ENCODE data around the gene SPRR1A. TPM values are rescaled to one million over a fixed set of nuclear protein-coding genes. Genes with fewer than 3 reads are reported as not detected.

The SPRR1A gene
- polyA plus RNA-seq, 3 donors from 2014 or later = not detected

DNA sequence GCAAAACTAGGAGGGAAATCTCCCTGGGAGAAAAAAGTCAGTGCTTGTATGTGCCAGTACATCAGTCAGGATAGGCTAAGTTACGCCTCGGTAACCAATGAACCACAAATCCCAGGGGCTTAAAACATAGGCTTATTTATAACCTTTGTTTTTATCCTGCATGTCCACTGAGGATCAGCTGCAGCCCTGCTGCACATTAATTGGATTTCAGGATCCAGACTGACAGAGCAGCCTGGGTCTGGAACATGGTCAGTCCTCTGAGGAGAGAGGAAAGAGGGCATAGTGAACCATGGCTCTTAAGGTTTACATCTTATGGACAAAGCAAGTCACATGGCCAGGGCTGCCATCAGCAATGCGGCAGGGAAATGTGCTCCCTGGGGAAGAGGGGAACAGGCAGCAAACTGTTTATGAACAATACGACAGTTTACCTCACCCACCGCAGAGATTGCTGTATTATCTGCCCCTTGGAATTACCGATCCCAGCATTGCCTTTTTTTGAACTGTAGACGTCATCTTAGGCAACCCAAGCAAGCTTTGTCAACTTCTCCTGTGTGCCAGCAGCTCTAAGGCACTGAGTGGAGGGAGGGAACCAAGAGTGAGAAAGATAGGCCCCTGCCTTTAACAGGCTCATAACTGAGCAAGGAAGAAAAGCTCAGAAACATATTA is 22.5 kb upstream of the SPRR1A start:
- Mint-ChIP-seq H3K27ac (no peak overlapping the region), H3K27me3 (ENCODE audit: low read depth in 3 of 3) (peaks cover 4 to 8% (median 8%) of the 10 kb centered on the region in 3 donors), H3K9me3 (peaks cover 0 to 1% (median 0%) of the 10 kb centered on the region in 6 donors), H3K4me3 (no peak overlapping the region), H3K4me1 (peaks cover 0 to 1% of the 10 kb centered on the region in 2 donors), H3K36me3 (no peaks in the 10 kb centered on the region)
- no peak for DNase-seq

DNA sequence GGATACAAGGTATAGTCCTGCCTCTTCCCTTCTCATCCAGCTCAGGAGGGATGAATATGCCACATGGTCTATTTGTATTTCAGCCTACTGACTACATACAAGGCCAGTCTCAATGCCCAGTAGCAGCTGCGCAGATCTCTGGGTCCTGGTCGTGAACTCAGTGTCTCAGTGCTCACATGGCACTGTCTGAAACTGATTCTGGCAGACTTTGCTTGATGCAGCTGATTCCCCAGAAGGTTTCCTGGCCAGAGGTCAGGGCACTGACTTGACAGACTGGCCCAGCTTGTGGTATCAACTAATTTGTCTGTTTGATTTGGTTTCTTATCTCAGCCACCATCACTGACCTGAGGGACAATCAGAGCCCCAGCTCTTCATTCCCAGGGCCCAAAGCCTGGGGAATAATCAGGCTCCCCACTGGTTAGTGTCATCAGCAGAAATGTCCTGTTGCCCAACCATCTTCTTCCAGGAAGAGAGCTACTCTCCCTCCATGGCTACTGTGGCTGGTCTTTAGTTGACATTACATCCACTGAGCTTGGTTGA is 20.9 kb upstream of the SPRR1A start:
- H3K27ac Mint-ChIP-seq = no peak overlapping the region
- peaks cover 6 to 8% (median 8%) of the 10 kb centered on the region in 3 donors for H3K27me3 Mint-ChIP-seq (ENCODE audit: low read depth in 3 of 3)

DNA sequence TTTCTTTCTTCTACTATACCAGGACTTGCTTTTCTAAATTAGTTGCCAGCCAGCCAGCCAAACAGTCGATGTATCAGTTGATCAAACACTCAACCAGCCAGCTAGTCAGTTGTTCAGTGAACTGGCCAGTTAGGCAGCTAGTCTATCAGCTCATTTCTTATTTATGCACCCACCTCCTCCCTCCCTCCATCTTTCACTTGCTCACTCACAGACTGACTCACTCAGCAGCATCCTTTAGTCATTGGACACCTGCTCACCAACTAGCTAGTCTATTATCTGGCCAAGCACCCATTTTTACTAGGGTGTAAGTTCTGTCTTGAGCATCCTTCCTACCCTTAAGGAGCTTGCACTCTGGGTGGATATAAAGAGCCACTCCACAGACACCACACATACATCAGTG is 19.3 kb upstream of the SPRR1A start:
- H3K4me3 Mint-ChIP-seq = no peak overlapping the region

More for the DNA sequence above, 20.9 kb upstream of the SPRR1A start:
- DNase-seq = no peak
- H3K9me3 Mint-ChIP-seq = peaks cover 0 to 1% (median 0%) of the 10 kb centered on the region in 6 donors
- peaks cover 0 to 1% of the 10 kb centered on the region in 2 donors for H3K4me1 Mint-ChIP-seq
- no peaks in the 10 kb centered on the region for H3K36me3 Mint-ChIP-seq
- no peak overlapping the region for H3K4me3 Mint-ChIP-seq

DNA sequence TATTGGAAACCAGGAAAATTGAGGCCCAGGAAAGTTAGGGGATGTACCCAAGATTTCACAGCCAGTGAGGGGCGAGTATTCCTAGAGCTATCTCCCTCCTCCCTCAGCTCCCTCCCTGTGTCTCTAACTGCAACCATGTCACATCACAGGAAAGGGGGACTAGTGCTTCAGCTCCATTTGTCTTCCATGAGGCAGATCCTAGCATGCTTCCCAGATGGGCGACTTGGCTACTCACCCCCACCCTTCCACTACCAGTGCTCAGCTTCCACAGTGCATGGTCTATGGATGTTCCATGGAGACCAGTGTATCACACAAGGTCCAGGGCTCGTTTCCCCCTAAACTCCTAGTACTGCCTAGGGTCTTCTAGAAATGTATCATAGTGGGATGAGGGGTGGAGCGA is 18.0 kb upstream of the SPRR1A start:
- peaks cover 0 to 1% (median 0%) of the 10 kb centered on the region in 6 donors for H3K9me3 Mint-ChIP-seq
- peaks cover 0 to 1% of the 10 kb centered on the region in 2 donors for H3K4me1 Mint-ChIP-seq
- H3K27me3 Mint-ChIP-seq (ENCODE audit: low read depth in 3 of 3) = peaks cover 2 to 8% (median 3%) of the 10 kb centered on the region in 3 donors
- no peak overlapping the region for H3K27ac Mint-ChIP-seq
- no peaks in the 10 kb centered on the region for H3K36me3 Mint-ChIP-seq
- H3K4me3 Mint-ChIP-seq = no peak overlapping the region
- DNase-seq = no peak

More for the DNA sequence above, 19.3 kb upstream of the SPRR1A start:
- Mint-ChIP-seq H3K4me1 (peaks cover 0 to 1% of the 10 kb centered on the region in 2 donors), H3K27ac (no peak overlapping the region), H3K36me3 (no peaks in the 10 kb centered on the region), H3K9me3 (peaks cover 0 to 1% (median 0%) of the 10 kb centered on the region in 6 donors), H3K27me3 (ENCODE audit: low read depth in 3 of 3) (peaks cover 4 to 8% (median 6%) of the 10 kb centered on the region in 3 donors)
- DNase-seq = no peak

DNA sequence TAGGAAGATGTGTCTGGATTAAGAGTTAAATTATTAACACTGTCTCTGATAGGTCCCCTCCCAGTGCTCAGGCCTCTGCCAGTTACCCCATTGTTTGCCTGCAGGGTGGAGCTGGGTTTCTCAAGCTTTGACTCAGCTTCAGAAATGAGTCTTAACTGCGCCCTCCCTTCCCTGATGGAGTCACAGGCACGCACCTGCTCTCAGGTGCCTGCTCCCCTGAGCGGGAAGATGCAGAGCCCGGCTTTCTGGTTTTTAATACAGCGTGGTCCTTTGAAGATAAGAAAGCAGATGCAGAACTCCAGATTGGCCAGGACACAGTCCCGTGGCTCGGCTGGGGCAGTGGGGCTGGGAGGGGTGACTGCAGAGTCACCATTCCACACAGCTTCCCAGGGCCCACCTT is 16.7 kb upstream of the SPRR1A start:
- Mint-ChIP-seq H3K4me3 (no peak overlapping the region), H3K27me3 (ENCODE audit: low read depth in 3 of 3) (peaks cover 2 to 9% (median 4%) of the 10 kb centered on the region in 3 donors), H3K27ac (no peak overlapping the region), H3K4me1 (no peaks in the 10 kb centered on the region), H3K36me3 (no peaks in the 10 kb centered on the region), H3K9me3 (peaks cover 0 to 1% (median 0%) of the 10 kb centered on the region in 6 donors)
- DNase-seq = no peak

DNA sequence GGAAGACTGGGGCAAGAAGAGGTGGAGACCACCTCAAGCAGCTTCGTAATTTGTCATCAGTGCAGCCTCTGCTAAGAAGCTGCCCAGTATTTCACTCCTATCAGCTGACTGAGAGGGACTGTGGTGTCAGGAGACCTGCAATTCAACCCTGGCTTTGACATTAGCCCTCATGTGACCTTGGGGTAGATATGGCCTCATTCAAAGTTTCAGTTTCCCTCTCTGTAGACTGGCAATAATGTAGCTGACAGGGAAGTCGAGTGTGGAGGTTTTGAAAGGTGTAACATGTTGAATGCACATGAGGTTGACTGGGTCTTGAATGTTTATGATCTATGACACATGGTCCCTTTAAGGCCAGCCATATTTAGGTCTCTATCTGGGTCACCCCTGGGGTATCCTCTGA is 15.6 kb upstream of the SPRR1A start:
- Mint-ChIP-seq H3K4me1 (no peaks in the 10 kb centered on the region), H3K27me3 (ENCODE audit: low read depth in 3 of 3) (peaks cover 2 to 9% (median 4%) of the 10 kb centered on the region in 3 donors), H3K4me3 (no peak overlapping the region), H3K27ac (no peak overlapping the region), H3K36me3 (no peaks in the 10 kb centered on the region), H3K9me3 (peaks cover 0 to 1% (median 0%) of the 10 kb centered on the region in 6 donors)
- DNase-seq = no peak

DNA sequence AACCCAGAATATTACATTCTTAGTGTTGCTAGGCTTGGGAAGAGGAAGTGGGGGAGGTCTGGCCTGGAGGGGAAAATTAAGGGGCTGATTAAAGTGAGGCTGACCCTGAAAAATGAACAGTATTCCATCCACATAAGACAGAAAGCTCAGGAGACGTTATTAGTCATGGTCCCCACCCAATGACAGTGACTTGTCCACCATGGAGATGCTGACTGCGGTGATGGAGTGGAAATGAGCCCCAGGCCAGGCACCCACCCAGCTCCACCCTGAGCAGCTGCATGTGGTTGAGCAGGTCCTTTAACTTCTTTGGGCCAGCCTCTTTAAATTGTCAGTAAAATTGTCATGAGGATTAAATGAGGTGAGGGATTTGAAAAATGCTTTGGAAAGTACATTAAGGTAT is 14.8 kb upstream of the SPRR1A start:
- no peaks in the 10 kb centered on the region for H3K36me3 Mint-ChIP-seq
- H3K27ac Mint-ChIP-seq = no peak overlapping the region
- peaks cover 0 to 1% (median 0%) of the 10 kb centered on the region in 6 donors for H3K9me3 Mint-ChIP-seq
- no peak overlapping the region for H3K4me3 Mint-ChIP-seq
- no peak for DNase-seq
- no peaks in the 10 kb centered on the region for H3K4me1 Mint-ChIP-seq
- H3K27me3 Mint-ChIP-seq (ENCODE audit: low read depth in 3 of 3) = peaks cover 2 to 9% (median 4%) of the 10 kb centered on the region in 3 donors

DNA sequence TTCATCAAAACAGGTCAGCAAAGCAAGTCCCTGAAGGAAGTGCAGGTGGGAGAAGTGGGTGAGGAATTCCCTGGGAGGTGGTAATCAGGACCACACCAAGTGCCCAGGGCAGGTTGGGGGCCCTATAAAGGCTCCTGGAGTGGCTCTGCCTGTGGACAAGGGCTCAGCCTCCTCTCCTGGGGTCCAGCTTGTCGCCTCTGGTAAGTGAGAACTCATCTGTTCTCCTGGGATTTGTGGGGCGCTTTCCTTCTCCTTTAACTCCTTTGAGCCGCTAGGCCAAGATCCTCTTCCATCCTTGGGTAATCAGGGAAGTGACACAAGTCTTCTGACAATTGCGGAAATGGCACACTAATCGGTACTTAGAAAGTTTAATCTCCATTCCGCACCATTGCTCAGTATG is 13.4 kb upstream of the SPRR1A start, which contains the start of gene SPRR4:
TSS of gene SPRR4 (plus strand) at position 154 of the 400 bp plus-strand sequence. CDS start 1,243 bp downstream, outside the sequence.
- Mint-ChIP-seq H3K27me3 (ENCODE audit: low read depth in 3 of 3) (peaks cover 5 to 8% (median 7%) of the 10 kb centered on the region in 3 donors), H3K27ac (no peak within 1 kb of the TSS), H3K36me3 (no peaks in the 10 kb centered on the region), H3K4me1 (no peaks in the 10 kb centered on the region), H3K4me3 (no peak within 1 kb of the TSS), H3K9me3 (no peaks in the 10 kb centered on the region)
- no peak for DNase-seq

DNA sequence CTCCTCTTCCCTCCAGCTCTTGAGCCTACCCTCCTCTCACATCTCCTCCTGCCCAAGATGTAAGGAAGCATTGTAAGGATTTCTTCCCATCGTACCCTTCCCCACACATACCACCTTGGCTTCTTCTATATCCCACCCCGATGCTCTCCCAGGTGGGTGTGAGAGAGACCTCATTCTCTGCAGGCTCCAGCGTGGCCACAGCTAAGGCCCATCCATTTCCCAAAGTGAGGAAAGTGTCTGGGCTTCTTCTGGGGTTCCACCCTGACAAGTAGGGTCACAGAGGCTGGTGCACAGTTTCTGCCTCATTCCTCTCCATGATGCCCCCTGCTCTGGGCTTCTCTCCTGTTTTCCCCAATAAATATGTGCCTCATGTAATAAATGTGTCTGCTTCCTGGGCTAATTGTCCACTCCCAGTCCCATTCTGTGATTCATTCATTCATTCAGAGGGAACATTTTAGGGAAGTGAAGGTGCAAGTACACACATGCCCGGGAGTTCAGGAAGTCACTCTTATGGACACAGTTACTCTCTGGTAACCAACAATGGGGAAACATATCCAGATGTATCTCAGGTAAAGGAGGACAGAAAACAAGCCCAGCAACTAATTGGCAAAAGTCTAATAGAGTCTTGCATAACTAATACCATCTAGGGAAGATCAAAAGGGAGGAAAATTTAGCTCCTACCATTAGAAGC is 11.5 kb upstream of the SPRR1A start:
- Mint-ChIP-seq H3K4me3 (no peak overlapping the region), H3K27me3 (ENCODE audit: low read depth in 3 of 3) (peaks cover 5 to 8% (median 7%) of the 10 kb centered on the region in 3 donors), H3K27ac (no peak overlapping the region), H3K36me3 (no peaks in the 10 kb centered on the region), H3K4me1 (no peaks in the 10 kb centered on the region), H3K9me3 (no peaks in the 10 kb centered on the region)
- no peak for DNase-seq

DNA sequence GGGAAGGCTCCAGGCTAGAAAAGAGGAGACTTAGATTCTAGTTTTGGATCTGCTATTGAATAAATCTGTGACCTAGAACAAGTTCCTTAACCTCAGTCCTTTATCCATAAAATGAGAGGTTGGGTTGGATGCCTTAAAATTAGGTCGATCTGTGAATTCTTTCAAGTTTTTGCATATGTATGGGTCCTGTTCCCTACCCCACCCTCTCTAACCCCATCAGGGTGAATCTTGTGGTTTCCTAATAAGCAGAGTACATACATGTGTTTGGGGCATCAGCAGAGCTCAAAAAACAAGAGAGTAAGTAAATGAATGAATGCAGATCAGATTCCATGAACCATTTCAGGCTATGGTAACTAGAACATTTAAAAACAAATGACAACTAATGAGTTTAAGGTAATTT is 7.2 kb upstream of the SPRR1A start:
- H3K4me3 Mint-ChIP-seq = no peak overlapping the region
- no peak overlapping the region for H3K27ac Mint-ChIP-seq
- H3K36me3 Mint-ChIP-seq = no peaks in the 10 kb centered on the region
- DNase-seq = no peak
- no peaks in the 10 kb centered on the region for H3K4me1 Mint-ChIP-seq
- peaks cover 3 to 9% (median 6%) of the 10 kb centered on the region in 3 donors for H3K27me3 Mint-ChIP-seq (ENCODE audit: low read depth in 3 of 3)
- no peaks in the 10 kb centered on the region for H3K9me3 Mint-ChIP-seq

DNA sequence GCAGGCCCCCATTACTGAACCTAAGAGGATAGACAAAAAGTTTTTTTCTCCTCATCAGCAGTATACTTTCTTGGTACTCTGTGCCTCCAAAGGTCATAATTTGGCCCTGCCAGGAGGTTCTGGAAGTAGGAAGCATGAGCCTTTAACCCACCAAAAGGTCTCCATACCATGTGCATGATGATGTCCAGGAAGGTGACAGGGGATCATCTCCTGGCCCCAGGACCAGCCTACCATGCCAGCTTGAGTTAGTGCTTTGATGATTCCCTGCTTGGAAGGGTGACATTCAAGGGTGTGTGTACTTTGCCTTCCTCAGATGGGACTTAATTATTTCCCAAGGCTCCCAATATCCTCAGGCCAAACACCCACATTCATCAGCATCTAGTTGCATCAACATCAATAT is 6.3 kb upstream of the SPRR1A start:
- DNase-seq = no peak
- Mint-ChIP-seq H3K9me3 (no peaks in the 10 kb centered on the region), H3K27ac (no peak overlapping the region), H3K4me3 (no peak overlapping the region), H3K36me3 (no peaks in the 10 kb centered on the region), H3K27me3 (ENCODE audit: low read depth in 3 of 3) (peaks cover 3 to 9% (median 7%) of the 10 kb centered on the region in 3 donors), H3K4me1 (no peaks in the 10 kb centered on the region)

DNA sequence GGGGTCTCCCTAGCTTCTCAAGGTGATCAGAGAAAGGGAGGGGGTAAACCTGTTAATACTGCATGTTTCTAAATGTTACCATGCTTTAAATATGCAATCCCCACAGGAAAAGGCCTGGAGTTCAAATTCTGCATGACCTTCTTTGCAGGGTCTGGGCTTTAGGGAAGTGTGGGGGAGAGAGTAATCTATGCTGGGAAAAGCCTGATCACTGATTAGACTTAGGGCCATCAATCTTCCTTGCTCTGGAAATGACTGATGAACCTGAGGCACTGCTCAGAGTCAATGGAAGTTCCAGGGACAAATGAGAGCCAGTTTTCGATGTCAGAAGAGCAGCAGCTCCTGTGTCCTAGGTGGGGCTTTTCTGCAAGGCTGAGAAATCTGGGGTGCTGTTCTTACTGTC is 3.2 kb upstream of the SPRR1A start:
- H3K4me1 Mint-ChIP-seq = no peaks in the 10 kb centered on the region
- DNase-seq = no peak
- H3K9me3 Mint-ChIP-seq = no peaks in the 10 kb centered on the region
- H3K27me3 Mint-ChIP-seq (ENCODE audit: low read depth in 3 of 3) = peaks cover 1 to 4% (median 4%) of the 10 kb centered on the region in 3 donors
- no peak overlapping the region for H3K27ac Mint-ChIP-seq
- H3K36me3 Mint-ChIP-seq = no peaks in the 10 kb centered on the region
- H3K4me3 Mint-ChIP-seq = no peak overlapping the region

DNA sequence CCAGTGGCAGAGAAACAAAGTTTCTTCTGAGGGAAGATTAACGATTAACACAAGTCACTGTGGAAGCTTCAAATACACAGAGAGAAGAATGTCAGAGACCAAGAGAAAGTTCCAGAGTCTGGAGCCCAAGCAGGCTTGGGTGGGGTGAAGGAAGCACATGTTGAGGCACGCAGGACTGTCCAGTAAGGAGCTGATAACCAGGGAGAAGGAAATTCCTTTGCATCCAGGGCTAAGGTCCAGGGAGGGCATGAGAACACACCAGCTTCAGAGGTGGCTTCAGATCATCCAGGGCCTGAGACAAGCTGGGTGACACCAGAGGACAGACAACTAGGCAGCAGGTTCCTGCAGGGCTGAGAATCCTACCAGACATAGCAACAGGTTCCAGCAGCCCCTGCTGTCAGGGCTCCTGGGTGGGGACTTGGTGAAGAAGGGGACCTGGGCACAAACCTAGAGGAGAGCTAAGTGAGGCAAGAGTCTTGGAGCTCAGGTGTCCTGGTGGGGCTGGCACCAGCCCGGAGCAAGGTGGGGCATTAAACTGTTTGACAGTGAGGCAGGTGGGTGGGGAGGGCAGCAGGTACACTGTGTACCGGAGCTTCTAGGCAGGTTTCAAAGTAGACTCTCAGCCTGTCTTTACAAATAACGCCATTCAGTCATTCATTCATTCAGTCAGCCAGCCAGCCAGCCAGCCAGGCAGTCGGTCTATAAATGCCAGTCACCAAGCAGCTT is 2.6 kb upstream of the SPRR1A start:
- no peaks in the 10 kb centered on the region for H3K9me3 Mint-ChIP-seq
- DNase-seq = no peak
- peaks cover 1 to 5% (median 4%) of the 10 kb centered on the region in 3 donors for H3K27me3 Mint-ChIP-seq (ENCODE audit: low read depth in 3 of 3)
- no peak overlapping the region for H3K27ac Mint-ChIP-seq
- H3K4me1 Mint-ChIP-seq = no peaks in the 10 kb centered on the region
- H3K36me3 Mint-ChIP-seq = no peaks in the 10 kb centered on the region
- H3K4me3 Mint-ChIP-seq = no peak overlapping the region
